GM19452 (cell line): ENCODE measurements around the gene C12orf57.

ENCODE experiments used
- ATAC-seq: cut with Tn5 transposase; IDR thresholded peaks from one replicate; pipeline ENCODE4 v1.9.1; 2021; ENCODE audit not compliant: unreplicated experiment

The C12orf57 gene

DNA sequence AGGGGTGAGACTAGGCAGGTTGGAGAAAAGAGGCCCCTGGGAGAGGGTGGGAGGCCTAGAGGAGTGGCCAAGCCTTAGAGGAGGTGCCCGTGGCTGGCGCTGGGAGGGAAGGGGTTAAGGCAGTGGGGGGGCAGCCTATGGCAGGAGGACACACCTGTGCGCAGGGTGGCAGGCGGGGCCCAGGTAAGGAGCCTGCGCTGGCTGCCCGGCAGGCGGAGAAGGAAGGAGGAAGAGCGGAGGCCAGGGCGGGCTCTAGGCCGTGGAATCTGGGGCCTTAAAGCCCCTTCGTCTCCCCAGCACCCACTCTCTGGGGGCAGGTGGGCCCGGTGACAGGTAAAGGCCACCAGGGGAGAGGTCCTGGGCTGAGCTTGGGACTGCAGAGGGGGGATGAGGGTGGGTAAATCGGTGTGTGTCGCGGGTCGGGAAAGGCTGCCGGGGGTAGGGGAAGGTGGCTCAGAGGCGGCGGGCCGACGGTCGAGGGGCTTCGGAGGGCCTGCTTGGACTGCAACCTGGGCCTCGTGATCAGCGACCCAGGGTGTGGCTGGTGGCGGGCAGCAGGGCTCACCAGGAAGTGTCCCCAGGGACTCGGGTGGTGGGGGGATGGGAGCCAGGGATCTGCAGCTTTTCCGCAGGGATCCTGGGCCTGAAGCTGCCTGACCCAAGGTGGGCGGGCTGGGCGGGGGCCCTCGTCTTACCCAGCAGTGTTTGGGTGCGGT is 19.4 kb downstream of the C12orf57 start:
- no peak for ATAC-seq

DNA sequence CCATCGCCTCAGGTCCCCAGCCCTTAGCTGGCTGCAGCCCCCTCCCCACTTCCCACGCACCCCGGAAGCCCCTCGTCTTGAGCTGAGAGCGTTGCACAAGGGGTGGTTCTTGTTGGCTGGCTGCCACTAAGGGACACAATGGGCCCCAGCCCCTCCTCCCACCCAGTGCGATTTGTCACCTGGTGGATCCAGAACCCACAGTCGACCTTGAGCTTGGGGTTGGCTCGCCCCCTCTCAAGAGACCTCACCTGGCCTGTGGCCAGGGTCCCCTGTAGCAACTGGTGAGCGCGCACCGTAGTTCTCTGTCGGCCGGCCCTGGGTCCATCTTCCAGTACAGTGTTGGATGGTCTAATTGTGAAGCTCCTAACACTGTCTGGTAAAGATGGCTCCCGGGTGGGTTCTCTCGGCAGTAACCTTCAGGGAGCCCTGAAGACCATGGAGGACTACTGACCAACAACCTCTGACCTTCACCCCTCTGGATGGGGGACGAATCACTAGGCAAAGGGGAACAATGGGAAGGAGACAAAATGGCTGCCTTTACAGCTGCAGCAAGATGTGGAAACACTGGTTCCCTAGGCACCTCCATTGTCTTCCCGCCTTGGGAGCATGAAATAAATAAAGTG is 20.1 kb downstream of the C12orf57 start:
- no peak for ATAC-seq

DNA sequence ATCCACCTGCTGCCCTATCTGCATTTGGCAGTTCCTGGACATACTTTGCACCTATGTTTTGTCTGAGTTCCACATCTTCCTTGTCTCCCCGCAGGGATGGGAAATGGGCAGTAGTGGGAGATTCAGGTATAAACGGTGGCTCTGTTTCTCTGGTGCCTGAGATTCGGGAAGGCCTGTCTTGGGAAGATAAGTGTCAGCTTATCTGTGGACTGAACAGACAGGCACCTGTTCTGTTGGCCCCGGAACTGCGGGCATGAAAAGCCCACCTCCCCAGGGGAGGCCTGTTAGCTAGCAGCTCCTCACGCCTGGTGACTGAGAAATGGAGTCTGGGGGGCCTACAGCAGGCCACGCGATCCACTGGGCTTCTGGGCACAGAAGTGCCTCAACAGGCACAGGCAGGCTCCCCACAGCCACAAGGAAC is 20.8 kb downstream of the C12orf57 start:
- no peak for ATAC-seq

DNA sequence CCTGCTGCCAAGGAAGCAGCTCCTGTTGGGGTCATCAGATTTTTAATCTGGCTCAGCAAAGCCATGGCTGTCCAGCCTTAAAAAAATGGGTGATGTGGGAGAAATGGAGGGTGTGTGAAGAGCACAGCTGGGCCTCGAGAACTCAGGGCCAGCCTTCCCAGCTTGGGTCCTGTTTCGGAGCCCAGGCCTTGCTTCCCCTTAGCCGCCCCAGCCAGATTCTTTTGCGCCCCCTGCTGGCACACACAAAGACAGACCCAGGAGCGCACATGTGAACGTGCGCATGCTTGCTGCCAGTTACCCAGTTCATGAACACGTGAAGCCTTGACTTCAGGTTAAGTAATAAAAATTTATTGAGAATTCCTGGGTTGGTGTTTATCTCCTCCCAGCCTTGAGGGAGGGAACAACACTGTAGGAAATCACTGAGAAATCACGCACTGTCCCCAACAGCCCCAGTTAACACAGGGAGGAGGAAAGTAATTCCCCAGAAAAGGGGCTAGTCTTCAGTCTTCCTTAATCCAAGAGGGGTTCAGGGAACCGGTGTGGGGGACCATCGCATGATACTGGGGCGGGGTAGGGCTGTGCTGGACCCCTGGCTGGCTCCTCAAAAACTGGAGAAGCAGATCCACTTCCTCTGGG is 21.3 kb downstream of the C12orf57 start:
- ATAC-seq, result no peak

DNA sequence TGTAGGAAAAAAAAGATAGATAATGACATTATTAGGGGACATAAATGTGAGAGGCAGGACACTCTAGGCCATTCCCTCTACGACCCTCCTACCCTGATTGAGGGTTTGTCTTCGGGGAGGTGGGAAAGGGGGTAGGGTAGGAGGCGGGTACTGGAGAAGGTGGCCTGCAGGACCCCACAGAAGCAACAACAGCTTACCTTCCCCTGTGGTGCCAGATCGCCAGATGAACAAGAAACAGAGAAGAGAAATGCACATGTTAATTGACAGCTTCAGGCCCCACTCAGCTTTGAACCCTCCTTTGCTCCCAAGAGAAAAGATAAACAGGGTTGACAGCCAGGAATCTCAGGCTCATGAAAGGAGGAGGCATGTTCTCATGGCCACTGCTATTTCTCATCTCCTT is 21.9 kb downstream of the C12orf57 start:
- no peak for ATAC-seq

DNA sequence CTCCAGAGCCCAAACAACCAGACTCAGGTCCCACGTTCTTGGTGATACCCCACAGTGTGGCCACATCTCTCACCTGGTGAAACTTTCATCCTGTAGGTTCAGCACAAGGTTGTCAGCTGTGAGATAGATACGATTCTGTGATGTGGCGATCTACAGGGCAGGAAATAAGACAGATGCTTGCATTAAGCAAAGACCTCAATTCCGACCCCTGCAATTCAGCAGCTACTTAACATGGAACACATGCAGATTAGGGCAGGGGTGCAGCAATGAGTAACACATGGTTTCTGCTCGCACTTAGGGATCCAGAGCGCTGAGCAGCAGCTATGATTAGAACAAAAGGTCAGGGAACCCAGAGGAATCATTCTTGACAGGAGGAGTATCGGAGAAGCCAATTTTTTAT is 22.5 kb downstream of the C12orf57 start:
- no peak for ATAC-seq

DNA sequence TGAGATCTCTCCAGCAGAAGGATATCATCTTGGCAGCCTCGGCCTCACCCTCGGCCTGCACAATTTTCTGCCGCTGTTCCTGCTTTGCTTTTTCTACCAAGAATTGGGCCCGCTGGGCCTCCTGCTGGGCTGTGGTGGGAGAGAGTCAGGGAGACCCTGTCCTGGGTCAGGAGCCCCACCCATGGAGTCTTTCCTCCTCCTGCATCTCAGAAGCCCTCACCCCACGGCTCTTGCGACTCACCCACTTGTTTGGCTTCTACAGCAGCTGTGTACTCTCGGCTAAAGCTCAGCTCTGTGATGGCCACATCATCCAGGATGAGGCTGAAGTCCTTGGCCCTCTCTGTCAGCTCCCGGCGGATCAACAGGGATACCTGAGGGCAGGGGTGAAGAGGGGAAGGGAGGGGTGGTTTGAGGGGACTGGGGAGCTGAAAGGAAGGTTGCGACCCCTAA is 23.9 kb downstream of the C12orf57 start:
- ATAC-seq, result no peak

DNA sequence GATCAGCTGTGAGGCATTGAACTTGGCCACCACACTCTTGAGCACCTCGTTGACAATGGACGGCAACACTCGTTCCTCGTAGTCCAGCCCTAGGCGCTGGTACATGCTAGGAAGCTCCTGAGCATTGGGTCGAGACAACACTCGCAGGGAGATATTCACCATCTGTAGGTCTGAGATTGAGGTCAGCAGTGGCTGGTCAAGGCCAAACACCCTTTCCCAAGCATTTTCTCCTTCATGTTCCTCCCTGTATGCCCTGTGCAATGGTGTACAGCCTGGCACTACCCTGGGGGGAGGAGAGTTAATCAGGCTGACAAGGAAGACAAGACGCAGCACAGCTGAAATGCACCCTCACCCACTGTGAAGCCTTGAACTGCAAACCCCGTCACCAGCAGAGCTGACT is 24.6 kb downstream of the C12orf57 start:
- ATAC-seq, result no peak

DNA sequence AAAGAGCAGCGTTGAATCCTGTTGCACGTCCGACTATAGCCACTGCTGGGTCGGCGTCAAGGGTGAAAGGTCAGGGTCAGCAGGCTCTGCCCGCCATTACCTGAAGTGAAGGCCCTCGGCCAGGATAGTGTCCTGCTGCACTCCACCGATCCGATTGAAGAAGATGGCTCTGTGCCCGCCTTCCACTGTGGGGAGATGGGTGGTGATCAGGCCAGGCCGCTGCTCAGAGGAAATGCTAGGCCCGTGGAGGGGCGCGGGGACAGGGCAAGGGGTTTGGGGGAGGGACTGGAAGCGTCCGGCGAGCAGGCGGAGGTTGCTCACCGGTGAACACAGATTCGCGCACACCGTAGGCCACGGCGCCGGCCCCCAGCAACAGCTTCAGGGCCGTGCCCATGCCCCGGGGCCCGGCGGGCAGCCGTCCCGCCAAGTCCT is 26.3 kb downstream of the C12orf57 start:
- no peak for ATAC-seq

DNA sequence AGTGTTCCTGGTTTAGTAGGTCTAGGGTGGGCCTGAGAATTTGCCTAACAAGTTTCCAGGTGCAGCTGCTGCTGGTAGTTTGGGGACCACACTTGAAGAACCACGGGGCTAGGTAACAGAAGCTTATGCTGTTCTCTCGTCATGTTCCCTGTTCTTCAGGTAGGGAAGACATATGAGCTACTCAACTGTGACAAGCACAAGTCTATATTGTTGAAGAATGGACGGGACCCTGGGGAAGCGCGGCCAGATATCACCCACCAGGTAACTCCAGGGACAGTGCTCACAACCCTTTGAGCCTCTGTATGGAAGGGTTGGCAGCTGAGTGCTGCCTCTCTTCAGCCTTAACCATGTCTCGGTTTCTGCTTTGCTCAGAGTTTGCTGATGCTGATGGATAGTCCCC is 30.4 kb downstream of the C12orf57 start:
- ATAC-seq, result no peak

DNA sequence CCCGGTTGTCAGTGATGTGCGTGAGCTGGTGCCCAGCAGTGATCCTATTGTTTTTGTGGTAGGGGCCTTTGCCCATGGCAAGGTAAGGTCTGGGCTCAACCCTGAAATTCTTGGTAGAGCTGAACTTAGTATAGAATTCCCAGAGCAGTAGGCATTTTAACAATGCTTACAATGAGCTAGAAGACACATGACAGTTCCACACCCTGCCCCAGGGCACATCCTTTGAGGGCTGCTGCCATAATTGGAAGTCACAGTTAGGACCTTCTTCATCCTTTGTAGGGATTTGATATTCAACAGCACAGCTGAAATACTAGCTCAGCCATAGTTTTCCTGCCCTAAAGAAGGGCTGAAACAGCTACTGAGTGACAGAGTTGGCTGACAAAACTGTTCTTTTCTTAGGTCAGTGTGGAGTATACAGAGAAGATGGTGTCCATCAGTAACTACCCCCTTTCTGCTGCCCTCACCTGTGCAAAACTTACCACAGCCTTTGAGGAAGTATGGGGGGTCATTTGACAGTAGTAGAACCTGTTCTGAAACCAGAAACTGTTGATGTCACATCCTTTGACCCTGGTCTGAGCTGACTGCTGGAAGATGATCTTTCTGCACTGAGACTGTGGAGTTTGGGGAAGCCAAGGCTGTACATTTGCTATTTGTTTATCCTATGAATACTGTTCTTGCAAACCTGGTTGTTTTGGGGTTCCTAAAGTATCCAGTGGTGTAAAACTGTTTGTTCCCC is 31.6 kb downstream of the C12orf57 start:
- ATAC-seq, result no peak

DNA sequence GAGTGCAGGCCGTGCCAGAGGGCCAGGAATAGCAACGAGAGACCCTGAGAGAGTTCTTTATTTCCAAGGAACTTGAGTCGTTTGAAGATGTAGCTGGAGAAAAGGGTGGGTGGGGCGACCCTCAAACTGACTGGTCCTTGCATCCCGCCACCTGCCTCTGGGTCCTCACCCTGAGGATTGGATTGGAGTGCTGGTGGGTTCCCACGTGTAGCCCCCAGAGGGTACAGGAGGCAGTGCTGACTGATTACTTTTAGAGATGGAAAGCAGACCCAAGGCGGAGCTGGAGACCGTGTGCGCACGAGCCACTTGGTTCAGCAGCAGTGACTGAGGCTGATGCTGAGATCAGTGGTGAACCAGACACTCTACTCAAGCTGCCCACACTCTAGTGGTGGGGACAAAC is 33.8 kb downstream of the C12orf57 start:
- no peak for ATAC-seq

DNA sequence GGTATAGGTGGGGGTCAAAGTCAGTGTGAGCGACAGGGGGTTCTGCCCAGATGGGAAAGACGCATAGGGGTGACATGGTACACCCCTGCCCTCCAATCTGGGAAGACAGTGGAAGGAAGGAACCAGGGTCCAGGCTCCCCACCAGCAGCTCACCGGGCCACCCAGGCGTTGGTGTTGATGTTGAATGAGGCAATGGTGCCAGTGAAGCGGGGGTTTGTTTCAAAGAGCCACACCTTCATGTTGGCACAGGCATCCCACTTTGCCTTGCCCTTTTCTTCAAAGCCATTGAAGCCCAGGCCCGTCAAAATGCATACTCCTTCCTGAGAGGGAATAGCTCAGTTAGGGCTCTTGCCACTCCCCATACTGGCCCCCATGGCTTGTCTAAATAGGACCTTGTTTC is 34.4 kb downstream of the C12orf57 start:
- ATAC-seq, result no peak

DNA sequence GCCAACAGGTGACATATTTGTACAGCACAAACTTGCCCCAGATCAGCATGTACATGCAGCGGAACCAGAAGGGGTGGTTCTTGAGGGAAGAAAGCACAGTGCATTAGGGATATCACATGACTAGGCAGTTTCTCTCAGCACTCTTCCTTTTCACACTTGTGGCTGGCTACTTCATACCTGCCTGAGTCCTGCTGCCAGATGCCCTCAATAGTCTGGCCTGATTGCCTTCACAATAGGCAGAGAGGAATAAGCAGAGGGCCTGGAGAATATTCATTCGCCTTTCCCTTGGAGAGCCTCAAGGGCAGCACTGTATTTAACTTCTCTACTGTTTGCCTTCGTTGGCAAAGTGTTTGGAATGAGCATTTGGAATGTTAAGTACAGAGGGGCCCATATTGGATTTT is 34.8 kb downstream of the C12orf57 start:
- ATAC-seq, result no peak

DNA sequence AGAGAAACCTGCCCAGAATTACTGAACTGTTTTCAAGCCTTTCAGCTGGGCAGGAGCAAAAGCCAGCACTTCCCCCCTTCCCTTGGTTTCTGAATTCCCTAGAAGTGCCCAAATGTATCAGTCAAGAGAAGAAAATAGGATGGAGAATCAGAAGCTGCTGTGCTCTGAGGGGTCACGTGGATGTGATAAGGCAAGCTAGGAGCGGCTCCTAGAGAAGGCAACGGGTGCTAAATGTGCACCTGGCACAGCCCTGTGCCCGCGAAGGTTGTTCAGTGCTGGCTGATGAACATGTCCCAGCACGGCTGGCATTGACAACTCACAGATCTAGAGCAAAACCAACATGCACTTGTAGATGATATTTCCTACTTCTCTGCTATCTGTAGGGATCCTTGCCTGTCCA is 35.2 kb downstream of the C12orf57 start:
- ATAC-seq, result no peak

DNA sequence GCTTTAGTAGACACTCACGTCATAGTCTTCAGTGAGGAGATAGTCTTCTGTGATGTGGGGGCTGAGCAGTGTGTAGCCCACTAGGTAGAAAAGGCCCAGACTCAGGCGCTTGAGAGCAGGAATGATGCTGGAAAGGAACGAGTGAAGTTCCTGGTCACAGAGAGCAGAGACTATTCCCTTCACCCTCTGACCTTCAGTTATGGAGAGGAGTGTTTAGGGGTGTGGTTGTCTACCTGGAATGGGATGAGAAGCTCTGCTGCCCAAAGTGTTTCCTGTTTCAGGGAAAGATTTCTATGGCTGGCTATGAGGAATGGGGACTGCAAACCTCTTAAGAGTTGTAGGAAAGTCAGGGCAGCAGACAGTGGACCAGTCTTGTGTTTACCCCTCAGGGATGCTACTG is 35.6 kb downstream of the C12orf57 start:
- ATAC-seq, result no peak

DNA sequence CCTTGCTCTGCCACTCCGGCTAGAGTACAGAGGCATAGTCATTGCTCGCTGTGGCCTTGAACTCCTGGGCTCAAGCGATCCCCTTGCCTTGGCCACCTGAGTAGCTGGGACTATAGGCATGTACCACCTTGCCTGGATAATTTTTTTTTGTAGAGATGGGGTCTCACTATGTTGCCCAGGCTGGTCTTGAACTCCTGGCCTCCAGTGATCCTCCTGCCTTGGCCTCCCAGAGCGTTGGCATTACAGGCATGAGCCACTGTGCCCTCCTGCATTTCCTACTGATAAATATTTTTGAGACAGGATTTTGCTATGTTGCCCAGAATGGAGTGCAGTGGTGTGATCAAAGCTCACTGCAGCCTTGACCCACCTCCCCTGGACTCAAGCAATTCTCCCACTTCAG is 36.3 kb downstream of the C12orf57 start:
- ATAC-seq, result no peak

DNA sequence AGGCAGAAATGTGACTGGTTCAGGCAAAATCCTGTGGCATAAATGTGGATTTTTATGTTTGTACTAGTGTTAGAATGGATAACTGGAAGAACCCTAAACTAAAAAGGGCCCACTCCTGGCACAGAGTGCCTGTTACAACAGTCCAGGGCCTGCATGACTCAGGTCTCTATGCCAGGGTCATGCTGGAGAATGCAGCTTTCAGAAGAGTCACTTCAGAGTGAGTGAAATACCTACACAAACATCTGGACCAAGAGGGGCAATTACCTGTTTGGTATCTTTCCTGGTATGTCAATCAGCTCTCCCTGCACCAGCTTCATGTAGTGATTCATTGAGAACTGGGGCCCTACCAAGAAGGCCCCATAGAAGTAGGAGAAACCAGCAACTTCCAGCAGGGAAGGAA is 36.9 kb downstream of the C12orf57 start:
- no peak for ATAC-seq

DNA sequence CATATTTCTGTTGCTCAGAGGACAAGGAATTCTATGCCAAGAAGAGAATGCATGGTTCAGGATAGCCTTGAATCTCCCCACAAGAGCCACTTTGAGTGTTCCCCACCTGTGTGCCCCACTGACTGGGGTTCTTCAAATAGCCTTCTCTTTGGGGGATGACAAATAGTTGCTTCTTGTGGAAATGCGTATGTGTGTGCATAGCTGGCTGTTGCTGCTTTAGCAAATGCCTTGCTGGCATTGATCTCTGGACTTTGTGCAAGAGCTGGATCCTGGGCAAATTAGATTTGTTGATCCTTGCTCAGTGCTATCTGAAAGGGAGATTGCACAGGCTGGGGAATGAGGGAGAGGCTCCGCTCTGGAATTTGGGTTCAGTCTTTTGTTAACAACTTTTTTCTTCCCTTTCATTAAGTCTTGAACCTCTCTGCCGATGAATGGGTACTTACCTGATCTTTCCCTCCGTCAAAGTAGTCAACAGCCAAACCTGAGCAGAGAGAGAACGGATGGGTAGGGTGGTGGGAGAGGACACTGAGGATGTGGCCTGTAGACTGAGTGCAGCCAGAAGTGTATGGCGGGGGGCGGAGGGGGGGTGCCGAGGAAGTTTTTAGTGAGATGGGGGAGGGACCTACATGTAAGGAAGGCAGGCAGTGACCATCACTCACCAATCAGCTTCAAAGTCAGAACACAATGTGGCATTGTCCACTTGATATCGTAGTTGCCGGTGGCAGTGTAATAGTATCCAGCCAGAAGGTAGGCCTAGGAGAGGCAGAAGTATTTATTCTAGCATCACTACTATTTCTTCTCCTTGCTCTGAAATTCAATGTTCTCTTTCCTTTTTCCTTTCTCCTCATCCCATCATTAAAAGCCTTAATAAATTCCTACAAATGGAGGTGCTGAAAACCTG is 37.6 kb downstream of the C12orf57 start:
- ATAC-seq, result no peak

DNA sequence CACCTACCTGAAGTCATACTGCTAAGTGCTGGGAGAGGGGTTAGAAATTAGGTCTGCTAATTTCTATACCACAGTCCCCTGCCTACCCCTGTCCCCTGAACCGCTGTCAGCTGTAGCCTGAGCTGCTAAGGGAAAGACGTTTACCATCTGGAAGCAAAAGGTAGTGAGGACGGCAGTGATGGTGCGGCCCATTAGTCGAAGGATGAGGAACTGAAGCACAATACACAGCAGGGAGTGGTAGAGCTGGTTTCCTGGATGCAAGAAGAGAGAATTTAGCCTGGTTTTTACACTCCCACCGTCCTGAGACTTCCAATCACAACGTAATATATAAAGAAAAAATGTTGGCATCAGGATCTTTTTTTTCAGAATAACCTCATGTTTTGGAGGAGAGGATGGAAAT is 38.7 kb downstream of the C12orf57 start:
- no peak for ATAC-seq
